Measurements from ENCODE around the gene ZNF526. TPM values are rescaled to one million over a fixed set of nuclear protein-coding genes. Genes with fewer than 3 reads are reported as not detected.
A peak's percentile ranks its signal among the peaks of the same experiment; 100 is the strongest.

Gene ZNF526
- total RNA-seq, 1 donor from 2014 or later, result 5.9 TPM

DNA sequence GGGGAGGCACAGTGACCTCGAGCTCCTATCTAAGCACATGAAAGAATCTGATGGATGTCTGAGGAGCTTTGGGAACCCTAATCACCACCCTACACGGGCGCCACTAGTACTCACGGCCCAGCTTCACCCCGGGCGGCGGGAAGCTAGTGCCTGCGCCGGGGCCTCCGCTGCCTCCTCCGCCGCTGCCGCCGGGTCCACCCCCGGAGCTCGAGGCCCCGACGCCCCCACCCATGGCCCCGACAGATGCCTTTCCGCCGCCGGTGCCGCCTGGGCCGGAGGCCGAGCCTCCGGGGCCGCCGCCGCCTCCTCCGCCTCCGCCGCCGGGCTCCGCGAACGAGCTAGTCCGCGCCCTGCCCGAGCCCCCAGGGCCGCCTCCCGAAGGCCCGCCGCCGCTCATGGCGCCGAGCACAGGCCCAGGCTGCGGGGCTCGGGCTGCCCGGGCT, 22.0 kb downstream of the ZNF526 start:
- H3K36me3 ChIP-seq, result peaks cover 12% of the 10 kb centered on the region
- DNase-seq, result no peak
- H3K27ac ChIP-seq (replicated peaks), result peak overlapping the region; percentile 93
- intact Hi-C loops (cut with micrococcal nuclease), result loop anchor here (5.0 kb wide), 1 partner anchor 40 kb away; no protein-coding TSS in a partner anchor
- peak overlapping the region; percentile 88 for H3K4me3 ChIP-seq
- H3K27me3 ChIP-seq (ENCODE audit: low read depth), result no peaks in the 10 kb centered on the region
- no peak for TF ChIP-seq CTCF (IDR thresholded peaks at IDR 0.05; ENCODE audit: borderline replicate concordance)
- H3K4me1 ChIP-seq, result peaks cover 59% of the 10 kb centered on the region
- no peaks in the 10 kb centered on the region for H3K9me3 ChIP-seq (replicated peaks)

- Histone ChIP-seq H3K4me1 (peaks cover 65% of the 10 kb centered on the region), H3K4me3 (peak within 1 kb of the TSS; percentile 88)
- intact Hi-C loops (cut with micrococcal nuclease), result loop anchor here (5.0 kb wide), 1 partner anchor 40 kb away; no protein-coding TSS in a partner anchor
Observed at GRCh38 chr19:42242512-42243409, 22.6 kb downstream of the ZNF526 start, which contains the start of gene GSK3A. Gene GSK3A, minus strand, starts transcription at chr19:42242602. Its CDS starts 137 bp downstream, at chr19:42242465.

GRCh38 chr19:42244347-42245220, 24.5 kb downstream of the ZNF526 start:
- no peaks in the 10 kb centered on the region for H3K9me3 ChIP-seq (replicated peaks)
- H3K4me1 ChIP-seq, result peaks cover 83% of the 10 kb centered on the region
- intact Hi-C loops (cut with micrococcal nuclease), result loop anchor here (5.0 kb wide), 1 partner anchor 38 kb away; no protein-coding TSS in a partner anchor
- no peaks in the 10 kb centered on the region for H3K27me3 ChIP-seq (ENCODE audit: low read depth)
- H3K4me3 ChIP-seq, result peak overlapping the region; percentile 88
- peak; percentile 76 for TF ChIP-seq CTCF (IDR thresholded peaks at IDR 0.05; ENCODE audit: borderline replicate concordance)
- peak; percentile 93 for DNase-seq
- H3K27ac ChIP-seq (replicated peaks), result peak overlapping the region; percentile 93
- H3K36me3 ChIP-seq, result peaks cover 19% of the 10 kb centered on the region

More at GRCh38 chr19:42242512-42243409, 22.6 kb downstream of the ZNF526 start, which contains the start of gene GSK3A:
- Histone ChIP-seq H3K9me3 (replicated peaks) (no peaks in the 10 kb centered on the region), H3K27ac (replicated peaks) (peak within 1 kb of the TSS; percentile 93), H3K36me3 (peaks cover 12% of the 10 kb centered on the region), H3K27me3 (ENCODE audit: low read depth) (no peaks in the 10 kb centered on the region)
- no peak for TF ChIP-seq CTCF (IDR thresholded peaks at IDR 0.05; ENCODE audit: borderline replicate concordance)
- peak; percentile 98 for DNase-seq

GRCh38 chr19:42245231-42245630, 25.1 kb downstream of the ZNF526 start:
- no peak for DNase-seq
- peaks cover 20% of the 10 kb centered on the region for H3K36me3 ChIP-seq
- H3K4me3 ChIP-seq, result peak overlapping the region; percentile 88
- H3K27ac ChIP-seq (replicated peaks), result peak overlapping the region; percentile 93
- intact Hi-C loops (cut with micrococcal nuclease), result no loop called here
- H3K4me1 ChIP-seq, result peaks cover 84% of the 10 kb centered on the region
- no peak for TF ChIP-seq CTCF (IDR thresholded peaks at IDR 0.05; ENCODE audit: borderline replicate concordance)
- H3K9me3 ChIP-seq (replicated peaks), result no peaks in the 10 kb centered on the region
- no peaks in the 10 kb centered on the region for H3K27me3 ChIP-seq (ENCODE audit: low read depth)
